Measurements from ENCODE around the gene NTRK1.

Gene NTRK1

DNA sequence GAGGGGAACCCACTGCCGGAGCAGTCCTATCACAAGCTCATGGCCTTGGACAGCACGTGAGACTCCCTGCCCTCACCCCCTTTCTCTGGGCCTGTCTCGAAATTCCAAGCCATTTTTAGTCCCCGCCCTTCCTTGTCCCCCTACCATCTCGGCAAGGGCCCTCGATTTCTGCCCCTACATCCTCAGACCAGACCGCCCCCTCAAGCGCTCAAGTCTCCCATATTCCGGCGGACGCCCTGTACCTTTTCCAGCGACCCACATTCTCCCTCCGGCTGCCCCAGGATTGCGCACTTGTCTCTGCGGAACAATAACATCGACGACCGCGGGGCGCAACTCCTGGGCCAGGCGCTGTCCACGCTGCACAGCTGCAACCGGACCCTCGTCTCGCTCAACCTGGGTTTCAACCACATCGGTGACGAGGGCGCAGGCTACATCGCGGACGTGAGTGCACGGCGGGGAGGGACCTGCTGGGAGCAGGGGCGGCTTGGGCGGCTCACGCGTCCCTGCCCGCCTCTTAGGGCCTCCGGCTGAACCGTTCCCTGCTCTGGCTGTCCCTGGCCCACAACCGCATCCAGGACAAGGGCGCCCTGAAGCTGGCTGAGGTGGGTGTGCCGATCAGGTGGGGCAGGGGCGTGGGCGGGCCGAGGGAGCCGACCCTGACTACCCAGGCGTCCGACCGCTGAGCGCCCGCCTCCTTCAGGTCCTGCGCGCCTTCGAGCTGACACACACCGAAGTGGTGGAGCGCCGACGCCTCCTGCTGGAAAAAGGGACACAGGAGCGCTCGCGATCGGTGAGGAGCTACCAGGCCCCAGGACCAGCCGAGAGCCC is 66.8 kb downstream of the NTRK1 start:
- TF ChIP-seq, protein P1, sequence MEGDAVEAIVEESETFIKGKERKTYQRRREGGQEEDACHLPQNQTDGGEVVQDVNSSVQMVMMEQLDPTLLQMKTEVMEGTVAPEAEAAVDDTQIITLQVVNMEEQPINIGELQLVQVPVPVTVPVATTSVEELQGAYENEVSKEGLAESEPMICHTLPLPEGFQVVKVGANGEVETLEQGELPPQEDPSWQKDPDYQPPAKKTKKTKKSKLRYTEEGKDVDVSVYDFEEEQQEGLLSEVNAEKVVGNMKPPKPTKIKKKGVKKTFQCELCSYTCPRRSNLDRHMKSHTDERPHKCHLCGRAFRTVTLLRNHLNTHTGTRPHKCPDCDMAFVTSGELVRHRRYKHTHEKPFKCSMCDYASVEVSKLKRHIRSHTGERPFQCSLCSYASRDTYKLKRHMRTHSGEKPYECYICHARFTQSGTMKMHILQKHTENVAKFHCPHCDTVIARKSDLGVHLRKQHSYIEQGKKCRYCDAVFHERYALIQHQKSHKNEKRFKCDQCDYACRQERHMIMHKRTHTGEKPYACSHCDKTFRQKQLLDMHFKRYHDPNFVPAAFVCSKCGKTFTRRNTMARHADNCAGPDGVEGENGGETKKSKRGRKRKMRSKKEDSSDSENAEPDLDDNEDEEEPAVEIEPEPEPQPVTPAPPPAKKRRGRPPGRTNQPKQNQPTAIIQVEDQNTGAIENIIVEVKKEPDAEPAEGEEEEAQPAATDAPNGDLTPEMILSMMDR (IDR thresholded peaks at IDR 0.05; ENCODE audit: low read depth, low read length, missing control alignments): peak; percentile 56
- H3K4me3 ChIP-seq (ENCODE audit: low read depth, low read length): no peak overlapping the region
- no peak for DNase-seq (ENCODE audit: low read depth)

- H3K4me3 ChIP-seq (ENCODE audit: low read depth, low read length): no peak overlapping the region
- DNase-seq (ENCODE audit: low read depth): no peak
- TF ChIP-seq, protein P1 (IDR thresholded peaks at IDR 0.05; ENCODE audit: low read depth, low read length, missing control alignments): no peak
Measured at GRCh38 chr1:156928043-156928602, 67.5 kb downstream of the NTRK1 start.

GRCh38 chr1:156929596-156930238 is 69.1 kb downstream of the NTRK1 start:
- no peak for DNase-seq (ENCODE audit: low read depth)
- TF ChIP-seq, protein P1 (IDR thresholded peaks at IDR 0.05; ENCODE audit: low read depth, low read length, missing control alignments): no peak

GRCh38 chr1:156930483-156930882 is 69.8 kb downstream of the NTRK1 start:
- TF ChIP-seq, protein P1 (IDR thresholded peaks at IDR 0.05; ENCODE audit: low read depth, low read length, missing control alignments): no peak
- DNase-seq (ENCODE audit: low read depth): no peak
- no peak overlapping the region for H3K4me3 ChIP-seq (ENCODE audit: low read depth, low read length)

More at GRCh38 chr1:156929596-156930238, 69.1 kb downstream of the NTRK1 start:
- no peak overlapping the region for H3K4me3 ChIP-seq (ENCODE audit: low read depth, low read length)

Measured in GM12864 (cell line).